Peyer's patch (tissue), 4 donors: ENCODE measurements around the gene PKDCC. TPM values are rescaled to one million over a fixed set of nuclear protein-coding genes. Genes with fewer than 3 reads are reported as not detected.

ENCODE experiments used
- DNase-seq, 3 donors: peaks; one replicate each; pipeline ENCODE4 v3.0.0-alpha.2; 2017 to 2019
- H3K27ac ChIP-seq, 4 donors: fragments of 200-600 bp; sonication (generic); one replicate each; pipeline ENCODE4 v1.5.1; 2016 to 2019
- H3K27me3 ChIP-seq, 2 donors: fragments of 200-600 bp; sonication (generic); one replicate each; pipeline ENCODE4 v1.5.1; 2019
- H3K36me3 ChIP-seq, 3 donors: fragments of 200-600 bp; sonication (generic); one replicate each; pipeline ENCODE4 v1.5.1; 2016 to 2019
- H3K4me1 ChIP-seq, 4 donors: fragments of 200-600 bp; sonication (generic); one replicate each; pipeline ENCODE4 v1.5.1; 2016 to 2019
- H3K4me3 ChIP-seq, 4 donors: fragments of 200-600 bp; sonication (generic); 1 replicate in 3 of 4; 2 replicates in 1 of 4; pipeline ENCODE4 v1.5.1; 2016 to 2019; ENCODE audit warnings: mild to moderate bottlenecking in 1 of 4
- H3K9me3 ChIP-seq, 4 donors: fragments of 200-600 bp; sonication (generic); one replicate each; pipeline ENCODE4 v1.5.1; 2016 to 2019; ENCODE audit warnings: mild to moderate bottlenecking in 1 of 4
- CTCF ChIP-seq, 6 experiments: fragments of 450-650 bp in 4 of 6; fragments of 200-600 bp in 2 of 6; sonication (generic) in 1 of 6; IDR thresholded peaks; one replicate each; pipeline ENCODE4 v1.5.1; 2017 to 2019; ENCODE audit warnings: antibody characterized with exemption in 6 of 6, mild to moderate bottlenecking in 3 of 6, moderate library complexity in 1 of 6
- POLR2A ChIP-seq, 2 donors: fragments of 450-650 bp; IDR thresholded peaks; one replicate each; pipeline ENCODE4 v1.5.1; 2017; ENCODE audit warnings: antibody characterized with exemption in 2 of 2, mild to moderate bottlenecking in 2 of 2, moderate library complexity in 2 of 2
- total RNA-seq, 4 donors: library from RNA; depleted of rRNA; stranded (reverse); fragments of >200 nt; gene quantifications; one replicate each; pipeline ENCODE4 v1.1.0, GENCODE V29; 2016

Gene PKDCC
- total RNA-seq, 4 donors from 2014 or later = 113 to 210 (median 157) TPM

- Histone ChIP-seq H3K27me3 (no peaks in the 10 kb centered on the region), H3K9me3 (no peaks in the 10 kb centered on the region), H3K27ac (peak overlapping the region; percentile 90 to 93 (median 92)), H3K36me3 (no peaks in the 10 kb centered on the region), H3K4me3 (peak overlapping the region; percentile 47 to 63 (median 56)), H3K4me1 (peaks cover 5 to 45% (median 30%) of the 10 kb centered on the region in 4 donors)
- DNase-seq = no peak
- no peak for TF ChIP-seq POLR2A (IDR thresholded peaks at IDR 0.05)
- no peak for TF ChIP-seq CTCF (IDR thresholded peaks at IDR 0.05)
Observed at GRCh38 chr2:42100683-42101205, 52.9 kb downstream of the PKDCC start.

GRCh38 chr2:42101206-42102023 is 53.6 kb downstream of the PKDCC start:
- peak overlapping the region; percentile 90 to 93 (median 92) for H3K27ac ChIP-seq
- peak overlapping the region; percentile 47 to 63 (median 56) for H3K4me3 ChIP-seq
- H3K27me3 ChIP-seq = no peaks in the 10 kb centered on the region
- TF ChIP-seq CTCF (IDR thresholded peaks at IDR 0.05) (no peak), POLR2A (IDR thresholded peaks at IDR 0.05) (no peak)
- H3K9me3 ChIP-seq = no peaks in the 10 kb centered on the region
- H3K36me3 ChIP-seq = no peaks in the 10 kb centered on the region
- peaks cover 6 to 49% (median 31%) of the 10 kb centered on the region in 4 donors for H3K4me1 ChIP-seq
- peak; percentile 76 to 85 (median 78) for DNase-seq

- H3K4me1 ChIP-seq = peaks cover 6 to 52% (median 33%) of the 10 kb centered on the region in 4 donors
- no peaks in the 10 kb centered on the region for H3K36me3 ChIP-seq
- DNase-seq = peak; percentile 64 to 91 (median 88)
- TF ChIP-seq POLR2A (IDR thresholded peaks at IDR 0.05) (no peak), CTCF (IDR thresholded peaks at IDR 0.05) (no peak)
- no peaks in the 10 kb centered on the region for H3K27me3 ChIP-seq
- peak overlapping the region; percentile 90 to 93 (median 92) for H3K27ac ChIP-seq
- H3K9me3 ChIP-seq = no peaks in the 10 kb centered on the region
- peak overlapping the region; percentile 47 to 63 (median 56) for H3K4me3 ChIP-seq
Observed at GRCh38 chr2:42102024-42102590, 54.3 kb downstream of the PKDCC start.

GRCh38 chr2:42102591-42103450 is 55.0 kb downstream of the PKDCC start:
- Histone ChIP-seq H3K4me1 (peaks cover 6 to 52% (median 35%) of the 10 kb centered on the region in 4 donors), H3K9me3 (no peaks in the 10 kb centered on the region), H3K36me3 (no peaks in the 10 kb centered on the region), H3K4me3 (peak overlapping the region; percentile 47 to 63 (median 56)), H3K27me3 (no peaks in the 10 kb centered on the region), H3K27ac (peak overlapping the region; percentile 90 to 93 (median 92))
- DNase-seq = peak in 2 of 3 donors; percentile 68 to 77
- TF ChIP-seq CTCF (IDR thresholded peaks at IDR 0.05) = no peak
- no peak for TF ChIP-seq POLR2A (IDR thresholded peaks at IDR 0.05)

- TF ChIP-seq CTCF (IDR thresholded peaks at IDR 0.05) = no peak
- Histone ChIP-seq H3K27me3 (no peaks in the 10 kb centered on the region), H3K36me3 (no peaks in the 10 kb centered on the region), H3K4me1 (peaks cover 6 to 49% (median 35%) of the 10 kb centered on the region in 4 donors), H3K9me3 (no peaks in the 10 kb centered on the region), H3K27ac (peak overlapping the region in 2 of 4 donors; percentile 92 to 94), H3K4me3 (no peak overlapping the region)
- DNase-seq = no peak
Observed at GRCh38 chr2:42103829-42104228, 56.0 kb downstream of the PKDCC start.
